DND-41 (cell line): Measurements from ENCODE around the gene COL6A2.

Experiments used
- ATAC-seq: fragments of 200-7000 bp; cut with Tn5 transposase; 3 replicates; pipeline ENCODE4 v1.9.1; 2021; ENCODE audit warnings: low read depth; ENCODE audit not compliant: insufficient read depth
- DNase-seq: peaks from one replicate; pipeline ENCODE4 v3.0.0-alpha.2; 2020
- H2AFZ ChIP-seq: 2 replicates; pipeline ENCODE4 v1.6.0; 2012; ENCODE audit warnings: low read depth, low read length
- H3K27ac ChIP-seq: 2 replicates; pipeline ENCODE4 v1.5.1; 2012; ENCODE audit warnings: low read length, inconsistent platforms
- H3K27me3 ChIP-seq: fragments of 200-600 bp; sonication (generic); 2 replicates; pipeline ENCODE4 v1.6.0; 2012; ENCODE audit warnings: low read length, mild to moderate bottlenecking, inconsistent platforms; ENCODE audit not compliant: insufficient read depth, poor library complexity
- H3K36me3 ChIP-seq: 2 replicates; pipeline ENCODE4 v1.5.1; 2012; ENCODE audit warnings: low read length, inconsistent platforms; ENCODE audit not compliant: insufficient read depth
- H3K4me1 ChIP-seq: 2 replicates; pipeline ENCODE4 v1.5.1; 2012; ENCODE audit warnings: mild to moderate bottlenecking, low read length; ENCODE audit not compliant: insufficient read depth
- H3K4me2 ChIP-seq: 2 replicates; pipeline ENCODE4 v1.6.0; 2012; ENCODE audit warnings: mild to moderate bottlenecking, moderate library complexity, low read length, inconsistent platforms; ENCODE audit not compliant: insufficient read depth
- H3K4me3 ChIP-seq, 2 experiments: fragments of 200-600 bp in 1 of 2; shearing (Covaris generic) in 1 of 2; 2 replicates each; pipeline ENCODE4 v1.5.1; 2012 to 2016; ENCODE audit warnings: inconsistent platforms in 2 of 2, low read length in 2 of 2, mild to moderate bottlenecking in 2 of 2, low read depth in 1 of 2, moderate library complexity in 1 of 2
- H3K79me2 ChIP-seq: 2 replicates; pipeline ENCODE4 v1.6.0; 2012; ENCODE audit warnings: low read length, inconsistent platforms; ENCODE audit not compliant: insufficient read depth
- H3K9ac ChIP-seq: 2 replicates; pipeline ENCODE4 v1.6.0; 2012; ENCODE audit warnings: low read depth, mild to moderate bottlenecking, inconsistent platforms, low read length, moderate library complexity
- H3K9me3 ChIP-seq: 2 replicates; pipeline ENCODE4 v1.5.1; 2012; ENCODE audit warnings: low read length, moderate library complexity, mild to moderate bottlenecking, inconsistent platforms; ENCODE audit not compliant: insufficient read depth, severe bottlenecking
- H4K20me1 ChIP-seq: 2 replicates; pipeline ENCODE4 v1.6.0; 2012; ENCODE audit warnings: low read length; ENCODE audit not compliant: insufficient read depth
- CTCF ChIP-seq: IDR thresholded peaks from 2 replicates; pipeline ENCODE4 v1.5.1; 2012; ENCODE audit warnings: borderline replicate concordance, low read length, moderate library complexity, mild to moderate bottlenecking; ENCODE audit not compliant: poor library complexity, severe bottlenecking; ENCODE audit errors: extremely low read depth
- EZH2 ChIP-seq: IDR thresholded peaks from 3 replicates; pipeline ENCODE4 v1.6.1; 2012; ENCODE audit warnings: borderline replicate concordance, low read depth, mild to moderate bottlenecking, moderate library complexity, low read length, inconsistent platforms; ENCODE audit not compliant: severe bottlenecking

COL6A2 gene

DNA sequence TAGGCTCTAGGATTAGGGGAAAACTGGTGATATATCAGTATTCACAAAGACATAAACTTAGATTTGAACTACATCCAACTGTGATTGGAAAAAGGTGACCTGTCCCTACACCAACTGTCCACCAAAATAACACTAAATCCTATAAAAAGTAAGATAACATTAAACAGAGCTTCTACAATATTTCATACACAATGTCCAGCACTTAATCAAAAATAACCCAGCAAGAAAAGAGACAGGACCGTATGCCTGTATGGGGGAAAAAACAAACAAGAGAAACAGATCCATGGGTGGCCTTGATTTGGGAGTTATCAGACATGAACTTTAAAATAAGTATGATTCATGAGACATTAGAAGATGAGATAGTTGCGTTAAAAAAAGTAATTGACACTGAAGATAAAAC is 9.7 kb upstream of the COL6A2 start:
- no peak overlapping the region for H3K27ac ChIP-seq
- no peak overlapping the region for H2AFZ ChIP-seq
- H3K4me2 ChIP-seq: no peak overlapping the region
- no peak overlapping the region for H3K4me3 ChIP-seq
- peaks cover 8% of the 10 kb centered on the region for H3K9me3 ChIP-seq
- H3K27me3 ChIP-seq: no peaks in the 10 kb centered on the region
- H3K79me2 ChIP-seq: no peaks in the 10 kb centered on the region
- TF ChIP-seq CTCF: no peak
- no peak for TF ChIP-seq EZH2
- H3K4me1 ChIP-seq: no peaks in the 10 kb centered on the region
- no peak overlapping the region for H3K9ac ChIP-seq
- H4K20me1 ChIP-seq: no peaks in the 10 kb centered on the region
- no peak for DNase-seq
- no peak for ATAC-seq
- no peaks in the 10 kb centered on the region for H3K36me3 ChIP-seq

GRCh38 chr21:46089285-46089684 is 8.6 kb upstream of the COL6A2 start:
- Histone ChIP-seq H4K20me1 (no peaks in the 10 kb centered on the region), H2AFZ (no peak overlapping the region), H3K27me3 (no peaks in the 10 kb centered on the region), H3K79me2 (no peaks in the 10 kb centered on the region), H3K4me3 (no peak overlapping the region), H3K9me3 (peaks cover 8% of the 10 kb centered on the region), H3K4me2 (no peak overlapping the region), H3K4me1 (no peaks in the 10 kb centered on the region), H3K9ac (no peak overlapping the region), H3K27ac (no peak overlapping the region), H3K36me3 (no peaks in the 10 kb centered on the region)
- no peak for ATAC-seq
- no peak for DNase-seq
- no peak for TF ChIP-seq EZH2
- no peak for TF ChIP-seq CTCF

DNA sequence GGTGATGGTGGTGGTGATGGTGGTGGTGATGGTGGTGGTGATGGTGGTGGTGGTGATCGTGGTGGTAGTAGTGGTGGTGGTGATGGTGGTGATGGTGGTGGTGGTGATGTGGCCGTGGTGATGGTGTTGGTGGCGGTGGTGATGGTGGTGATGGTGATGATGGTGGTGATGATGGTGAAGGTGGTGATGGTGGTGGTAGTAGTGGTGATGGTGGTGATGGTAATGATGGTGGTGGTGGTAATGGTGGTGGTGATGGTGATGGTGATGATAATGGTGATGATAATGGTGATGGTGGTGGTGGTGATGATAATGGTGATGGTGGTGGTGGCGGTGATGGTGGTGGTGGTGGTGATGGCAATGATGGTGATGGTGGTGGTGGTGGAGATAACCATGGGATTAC is 6.8 kb upstream of the COL6A2 start:
- Histone ChIP-seq H3K9me3 (peaks cover 8% of the 10 kb centered on the region), H2AFZ (no peak overlapping the region), H3K27me3 (no peaks in the 10 kb centered on the region), H4K20me1 (no peaks in the 10 kb centered on the region), H3K4me3 (no peak overlapping the region), H3K4me1 (no peaks in the 10 kb centered on the region), H3K27ac (no peak overlapping the region), H3K36me3 (no peaks in the 10 kb centered on the region), H3K9ac (no peak overlapping the region), H3K4me2 (no peak overlapping the region), H3K79me2 (no peaks in the 10 kb centered on the region)
- TF ChIP-seq CTCF (no peak), EZH2 (no peak)
- DNase-seq (no peak), ATAC-seq (no peak)

DNA sequence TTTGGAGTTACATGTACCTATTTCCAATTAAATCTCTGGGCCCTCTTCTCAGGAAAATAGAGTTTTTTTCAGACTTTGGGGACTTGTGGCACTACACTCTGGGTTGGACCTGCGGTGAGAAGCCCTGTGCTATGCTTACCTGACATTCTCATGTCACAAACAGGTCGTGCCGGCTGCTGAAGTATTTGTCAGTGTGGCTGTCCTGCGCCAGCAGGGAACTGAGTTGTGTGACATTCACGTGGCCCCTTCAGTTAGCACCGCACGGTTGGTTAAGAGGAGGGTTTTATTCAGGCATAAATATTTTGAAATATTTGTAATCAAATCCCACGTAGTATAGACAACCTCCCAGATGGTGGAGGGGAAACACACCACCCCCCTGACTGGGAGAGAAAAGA is 6.3 kb upstream of the COL6A2 start:
- Histone ChIP-seq H3K4me1 (no peaks in the 10 kb centered on the region), H3K4me3 (no peak overlapping the region), H2AFZ (no peak overlapping the region), H3K36me3 (no peaks in the 10 kb centered on the region), H3K9me3 (peaks cover 8% of the 10 kb centered on the region), H3K27ac (no peak overlapping the region), H4K20me1 (no peaks in the 10 kb centered on the region), H3K79me2 (no peaks in the 10 kb centered on the region), H3K27me3 (no peaks in the 10 kb centered on the region), H3K4me2 (no peak overlapping the region), H3K9ac (no peak overlapping the region)
- no peak for TF ChIP-seq EZH2
- TF ChIP-seq CTCF: no peak
- no peak for DNase-seq
- ATAC-seq: no peak
